HG03558 (cell line): ENCODE results near the gene FBH1.
"Not testable (repeated sequence)": the region's sequence is repeated elsewhere in the genome, so short reads cannot be mapped to it uniquely, and the experiment has no call there.

Experiments
- ATAC-seq: cut with Tn5 transposase; IDR thresholded peaks from one replicate; pipeline ENCODE4 v1.9.1; 2021; ENCODE audit warnings: moderate number of reproducible peaks; ENCODE audit not compliant: unreplicated experiment; ENCODE audit errors: extremely low read depth

FBH1 gene

DNA sequence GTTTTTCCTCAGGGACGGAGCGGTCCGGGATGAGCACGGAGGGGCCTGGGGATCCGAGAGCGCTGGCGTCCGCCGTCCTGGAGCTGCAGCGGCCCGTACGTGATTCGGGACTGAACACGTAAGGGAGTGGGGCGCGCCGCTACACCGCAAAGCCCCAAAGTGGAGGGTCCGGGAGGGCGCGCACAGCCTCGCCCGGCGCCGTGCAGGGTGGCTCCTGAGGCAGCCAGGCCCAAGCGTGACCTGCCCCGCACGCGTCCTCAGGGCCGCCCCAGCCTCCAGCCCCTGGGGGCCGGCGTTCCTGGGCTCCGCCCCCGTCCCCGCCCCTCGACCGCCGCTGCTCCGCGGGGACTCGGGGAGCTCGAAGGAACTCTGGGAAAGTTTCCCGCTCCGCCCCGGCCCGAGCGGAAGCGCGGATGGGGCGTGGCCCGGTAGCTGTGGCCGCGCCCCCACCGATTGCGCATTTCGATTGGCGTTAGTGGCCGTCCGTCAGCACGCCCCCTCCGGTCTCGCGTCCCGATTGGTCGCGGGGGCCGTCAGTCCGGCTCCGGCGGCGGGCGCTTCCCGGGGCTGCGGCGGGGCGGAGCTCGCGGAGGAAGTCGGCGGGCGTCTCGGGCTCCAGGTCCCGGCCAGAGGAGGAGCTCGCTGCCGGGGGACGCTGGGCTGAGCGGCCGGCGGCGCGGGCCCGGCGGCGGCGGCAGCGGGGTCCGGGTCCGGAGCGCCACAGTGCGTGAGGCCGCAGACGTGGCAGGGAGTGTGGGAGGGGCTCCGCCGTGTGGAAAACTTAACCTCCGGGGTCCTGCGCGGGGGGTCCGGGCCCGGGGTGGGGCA lies at the start of gene FBH1, which contains the start of gene ANKRD16:
TSS of gene FBH1 (plus strand) at position 620 of the 828 bp plus-strand sequence. CDS start at position 723, 103 bp downstream.
TSS of gene ANKRD16 (minus strand) at position 270 of the 828 bp plus-strand sequence. CDS start 539 bp downstream, outside the sequence.
- ATAC-seq, result peak; percentile 70

- peak; percentile 52 for ATAC-seq
Observed at GRCh38 chr10:5840314-5841307, 49.4 kb upstream of the FBH1 start.

DNA sequence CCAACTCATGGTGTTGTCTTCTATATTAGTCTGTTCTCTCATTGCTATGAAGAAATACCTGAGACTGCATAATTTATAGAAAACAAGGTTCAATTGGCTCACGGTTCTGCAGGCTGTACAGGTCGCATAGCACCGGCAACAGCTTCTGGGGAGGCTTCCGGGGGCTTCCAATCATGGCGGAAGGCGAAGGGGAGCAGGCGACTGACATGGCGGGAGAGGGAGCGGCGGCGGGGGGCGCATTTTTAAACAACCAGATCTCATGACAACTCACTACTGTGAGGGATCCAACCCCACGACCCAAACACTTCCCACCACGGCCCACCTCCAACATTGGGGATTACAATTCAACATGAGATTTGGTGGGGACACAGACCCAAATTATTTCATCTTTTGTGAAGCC lies 48.1 kb upstream of the FBH1 start:
- ATAC-seq, result no peak

- no peak for ATAC-seq
Observed at GRCh38 chr10:5843686-5844344, 46.2 kb upstream of the FBH1 start.

- no peak for ATAC-seq
Observed at GRCh38 chr10:5844345-5845055, 45.5 kb upstream of the FBH1 start.

DNA sequence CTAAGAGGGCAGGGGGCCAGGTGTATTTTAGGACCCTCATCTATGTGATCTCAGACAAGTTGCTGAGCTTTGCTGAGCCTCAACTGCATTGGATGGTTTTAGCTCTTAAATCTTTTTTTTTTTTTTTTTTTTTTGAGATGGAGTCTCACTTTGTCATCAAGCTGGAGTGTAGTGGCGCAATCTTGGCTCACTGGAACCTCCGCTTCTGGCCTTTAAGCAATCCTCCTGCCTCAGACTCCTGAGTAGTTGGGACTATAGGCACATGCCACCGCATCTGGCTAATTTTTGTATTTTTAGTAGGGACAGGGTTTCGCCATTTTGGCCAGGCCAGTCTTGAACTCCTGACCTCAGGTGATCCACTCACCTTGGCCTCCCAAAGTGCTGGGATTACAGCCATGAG lies 43.4 kb upstream of the FBH1 start:
- ATAC-seq, result not testable (repeated sequence)

DNA sequence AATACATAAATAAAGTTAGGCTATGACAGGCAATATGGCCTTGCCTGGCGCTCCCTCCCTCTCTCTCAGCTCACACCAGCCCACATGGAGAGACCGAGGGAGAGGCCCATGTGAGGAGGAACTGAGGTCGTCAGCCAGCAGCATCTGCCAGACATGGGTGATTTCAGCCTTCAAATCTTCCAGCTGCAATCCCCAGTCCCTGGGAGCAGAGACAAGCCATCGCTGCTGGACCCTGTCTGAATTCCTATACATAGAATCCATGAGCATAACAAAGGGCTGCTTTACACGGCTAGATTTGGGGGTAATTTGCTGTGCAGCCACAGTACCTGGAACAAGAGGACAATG lies 35.9 kb upstream of the FBH1 start:
- no peak for ATAC-seq

GRCh38 chr10:5855979-5856700 lies 33.9 kb upstream of the FBH1 start:
- no peak for ATAC-seq

GRCh38 chr10:5856701-5857004 lies 33.4 kb upstream of the FBH1 start:
- no peak for ATAC-seq

GRCh38 chr10:5858811-5859210 lies 31.2 kb upstream of the FBH1 start:
- ATAC-seq, result no peak

DNA sequence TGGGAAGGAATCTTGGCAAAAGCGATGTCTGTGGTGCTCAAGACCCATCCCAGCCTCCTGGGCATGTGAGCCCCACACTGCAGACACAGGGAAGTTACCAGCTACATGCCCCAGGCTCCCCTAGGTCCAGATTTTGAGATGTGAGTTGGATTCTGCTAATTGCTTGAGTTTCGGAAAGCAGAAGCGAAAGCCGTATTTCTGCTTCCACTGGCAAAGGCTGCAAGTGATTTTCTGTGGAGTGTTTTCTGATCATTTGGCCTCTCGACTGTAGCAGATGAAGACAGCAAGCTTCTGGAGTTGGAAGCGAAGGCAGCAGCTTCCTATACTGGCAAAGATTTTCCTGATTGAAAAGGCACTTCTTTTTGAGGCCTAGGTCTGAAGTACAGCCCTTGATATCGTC lies 30.0 kb upstream of the FBH1 start:
- no peak for ATAC-seq

- ATAC-seq, result peak; percentile 94
Observed at GRCh38 chr10:5862360-5862961, 27.6 kb upstream of the FBH1 start.

DNA sequence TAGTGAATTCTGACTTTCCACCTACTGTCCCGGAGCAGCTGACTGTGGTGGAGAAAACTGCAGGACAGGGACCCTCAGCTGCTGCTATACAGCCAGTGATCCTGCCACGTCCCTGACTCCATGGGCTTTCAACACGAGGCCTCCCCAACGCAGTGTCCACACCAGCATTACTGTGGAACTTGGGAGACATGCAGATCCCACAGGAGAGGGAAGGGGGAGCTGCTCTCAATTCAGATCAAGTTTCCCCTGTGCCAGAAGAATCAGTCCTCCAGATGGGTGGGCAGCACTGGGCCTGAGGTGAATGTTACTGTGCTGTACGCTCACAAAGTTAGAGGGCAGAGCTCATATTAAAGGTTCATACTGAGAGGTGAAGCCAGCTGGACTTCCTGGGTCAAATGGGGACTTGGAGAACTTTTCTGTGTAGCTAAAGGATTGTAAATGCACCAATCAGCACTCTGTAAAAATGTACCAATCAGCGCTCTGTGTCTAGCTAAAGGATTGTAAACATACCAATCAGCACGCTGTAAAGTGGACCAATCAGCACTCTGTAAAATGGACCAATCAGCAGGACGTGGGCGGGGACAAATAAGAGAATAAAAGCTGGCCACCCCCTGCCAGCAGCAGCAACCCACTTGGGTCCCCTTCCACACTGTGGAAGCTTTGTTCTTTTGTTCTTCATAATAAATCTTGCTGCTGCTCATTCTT lies 26.9 kb upstream of the FBH1 start:
- not testable (repeated sequence) for ATAC-seq

- ATAC-seq, result not testable (repeated sequence)
Observed at GRCh38 chr10:5866451-5867081, 23.5 kb upstream of the FBH1 start.

- not testable (repeated sequence) for ATAC-seq
Observed at GRCh38 chr10:5867091-5867615, 22.9 kb upstream of the FBH1 start.

GRCh38 chr10:5868383-5868782 lies 21.7 kb upstream of the FBH1 start:
- not testable (repeated sequence) for ATAC-seq

- no peak for ATAC-seq
Observed at GRCh38 chr10:5869156-5869555, 20.9 kb upstream of the FBH1 start.

- ATAC-seq, result no peak
Observed at GRCh38 chr10:5871596-5871995, 18.4 kb upstream of the FBH1 start.
